MCF 10A (cell line): ENCODE data around the gene PTPRK. TPM values are rescaled to one million over a fixed set of nuclear protein-coding genes. Genes with fewer than 3 reads are reported as not detected.

Experiments used
- BruUV-seq: library from RNA; stranded (reverse); fragments of 400-500 nt; replicated peaks from 2 replicates; lab custom pipeline; 2021; lab: Mats Ljungman, UMichigan
- CTCF ChIA-PET: fragments of 300-600 bp; sonication (Branson Sonifier 250); formaldehyde crosslinking; extraction: SDS; loops from one replicate; lab custom pipeline; 2021; ENCODE audit warnings: antibody characterized with exemption, inconsistent platforms; lab: Yijun Ruan, JAX
- POLR2A ChIA-PET: fragments of 300-600, 350-650 bp; sonication (Branson Sonifier 250); formaldehyde crosslinking; extraction: SDS; loops from one replicate; lab custom pipeline; 2020; ENCODE audit warnings: antibody characterized with exemption, inconsistent platforms; lab: Yijun Ruan, JAX
- DNase-seq: peaks from one replicate; pipeline ENCODE4 v3.0.0-alpha.2; 2018; ENCODE audit not compliant: unreplicated experiment
- H3K27ac Mint-ChIP-seq: one replicate; pipeline ENCODE4 v1.8.0; 2022; ENCODE audit warnings: mild to moderate bottlenecking, low read depth, mixed read lengths; ENCODE audit not compliant: unreplicated experiment
- H3K27me3 Mint-ChIP-seq: one replicate; pipeline ENCODE4 v1.8.0; 2022; ENCODE audit warnings: mixed read lengths; ENCODE audit not compliant: insufficient read depth, unreplicated experiment
- H3K36me3 Mint-ChIP-seq: one replicate; pipeline ENCODE4 v1.8.0; 2022; ENCODE audit warnings: mild to moderate bottlenecking, moderate library complexity, mixed read lengths; ENCODE audit not compliant: insufficient read depth, unreplicated experiment
- H3K4me1 Mint-ChIP-seq: one replicate; pipeline ENCODE4 v1.8.0; 2022; ENCODE audit warnings: mixed read lengths; ENCODE audit not compliant: insufficient read depth, unreplicated experiment
- H3K4me3 Mint-ChIP-seq: one replicate; pipeline ENCODE4 v1.8.0; 2022; ENCODE audit warnings: mild to moderate bottlenecking, moderate library complexity, mixed read lengths; ENCODE audit not compliant: unreplicated experiment
- H3K9me3 Mint-ChIP-seq: one replicate; pipeline ENCODE4 v1.8.0; 2022; ENCODE audit warnings: mixed read lengths; ENCODE audit not compliant: unreplicated experiment
- intact Hi-C: fragments of 100-400 bp; cut with micrococcal nuclease; formaldehyde crosslinking; loops from 2 replicates; pipeline ENCODE4 v1.14.1; 2022
- total RNA-seq: library from RNA; stranded (reverse); gene quantifications from 2 replicates; pipeline ENCODE4 v1.2.3, GENCODE V29; 2022
- TF ChIP-seq, protein P1 (sequence below): fragments of 200-600 bp; IDR thresholded peaks from one replicate; pipeline ENCODE4 v1.8.0; 2022; ENCODE audit warnings: antibody characterized with exemption, mild to moderate bottlenecking; ENCODE audit not compliant: unreplicated experiment

The PTPRK gene
- total RNA-seq, 1 experiment from 2014 or later: 50.2 TPM

DNA sequence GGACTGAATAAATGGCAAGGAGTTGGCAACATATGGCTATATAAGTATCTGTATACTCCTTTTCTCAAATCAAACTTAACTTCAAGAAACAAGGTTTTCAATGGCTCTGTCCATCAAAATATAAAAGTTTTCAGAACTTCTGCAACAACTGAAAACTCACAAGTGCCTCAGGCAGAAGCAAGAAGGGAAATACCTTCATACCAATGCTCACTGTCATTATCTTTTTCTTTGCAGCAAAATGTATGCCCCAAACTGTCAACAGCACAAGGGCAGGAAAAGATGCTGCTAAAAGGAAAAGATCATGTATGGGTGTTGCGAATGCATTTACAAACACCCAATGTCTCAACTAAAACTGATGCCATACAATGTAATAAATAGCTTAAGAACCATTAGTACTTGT is 45.9 kb downstream of the PTPRK start:
- intact Hi-C loops: no loop called here
- no peak for DNase-seq
- peak overlapping the region; percentile 23 for H3K27ac Mint-ChIP-seq

DNA sequence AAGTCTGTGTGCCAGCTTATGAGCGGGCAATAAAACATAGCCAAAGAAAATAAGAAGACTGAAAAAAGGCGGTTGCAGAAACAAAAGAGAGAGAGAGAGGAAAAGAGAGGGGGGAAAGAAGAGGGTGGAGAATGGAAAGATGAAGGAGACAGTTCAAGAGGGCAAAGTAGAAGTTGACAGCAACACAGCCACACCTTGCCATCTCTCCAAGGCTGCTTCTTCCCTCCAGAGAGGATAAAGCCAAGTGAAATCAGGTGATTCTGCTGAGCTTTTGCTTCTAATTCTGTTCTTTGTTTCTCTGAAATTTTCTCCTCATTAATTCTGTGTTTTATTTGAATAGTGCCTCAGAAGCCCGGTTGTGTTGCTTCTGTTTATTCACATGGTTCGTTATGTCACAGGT is 48.5 kb downstream of the PTPRK start:
- no peak for DNase-seq
- no peak overlapping the region for H3K4me3 Mint-ChIP-seq
- no TSS peak for BruUV-seq
- intact Hi-C loops: loop anchor here (2.0 kb wide), 1 partner anchor 37 kb away; no protein-coding TSS in a partner anchor
- POLR2A ChIA-PET: interaction anchor here (0.6 kb wide), 1 partner anchor 592 kb away, joined by 5 read pairs; no protein-coding TSS in a partner anchor
- H3K27ac Mint-ChIP-seq: no peak overlapping the region
- CTCF ChIA-PET: interaction anchor here (0.6 to 1.2 kb wide), 6 partner anchors 11 to 679 kb away, joined by 4 read pairs; no protein-coding TSS in a partner anchor
- H3K4me1 Mint-ChIP-seq: peaks cover 24% of the 10 kb centered on the region
- no peaks in the 10 kb centered on the region for H3K9me3 Mint-ChIP-seq
- no peaks in the 10 kb centered on the region for H3K27me3 Mint-ChIP-seq
- TF ChIP-seq, protein P1, sequence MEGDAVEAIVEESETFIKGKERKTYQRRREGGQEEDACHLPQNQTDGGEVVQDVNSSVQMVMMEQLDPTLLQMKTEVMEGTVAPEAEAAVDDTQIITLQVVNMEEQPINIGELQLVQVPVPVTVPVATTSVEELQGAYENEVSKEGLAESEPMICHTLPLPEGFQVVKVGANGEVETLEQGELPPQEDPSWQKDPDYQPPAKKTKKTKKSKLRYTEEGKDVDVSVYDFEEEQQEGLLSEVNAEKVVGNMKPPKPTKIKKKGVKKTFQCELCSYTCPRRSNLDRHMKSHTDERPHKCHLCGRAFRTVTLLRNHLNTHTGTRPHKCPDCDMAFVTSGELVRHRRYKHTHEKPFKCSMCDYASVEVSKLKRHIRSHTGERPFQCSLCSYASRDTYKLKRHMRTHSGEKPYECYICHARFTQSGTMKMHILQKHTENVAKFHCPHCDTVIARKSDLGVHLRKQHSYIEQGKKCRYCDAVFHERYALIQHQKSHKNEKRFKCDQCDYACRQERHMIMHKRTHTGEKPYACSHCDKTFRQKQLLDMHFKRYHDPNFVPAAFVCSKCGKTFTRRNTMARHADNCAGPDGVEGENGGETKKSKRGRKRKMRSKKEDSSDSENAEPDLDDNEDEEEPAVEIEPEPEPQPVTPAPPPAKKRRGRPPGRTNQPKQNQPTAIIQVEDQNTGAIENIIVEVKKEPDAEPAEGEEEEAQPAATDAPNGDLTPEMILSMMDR: no peak
- H3K36me3 Mint-ChIP-seq: no peaks in the 10 kb centered on the region

More for the DNA sequence above, 45.9 kb downstream of the PTPRK start:
- H3K36me3 Mint-ChIP-seq: no peaks in the 10 kb centered on the region
- H3K9me3 Mint-ChIP-seq: no peaks in the 10 kb centered on the region
- peaks cover 24% of the 10 kb centered on the region for H3K4me1 Mint-ChIP-seq
- POLR2A ChIA-PET: interaction anchor here (1.4 to 2.1 kb wide), 2 partner anchors 10 to 28 kb away, joined by 6 to 7 read pairs; no protein-coding TSS in a partner anchor
- no peaks in the 10 kb centered on the region for H3K27me3 Mint-ChIP-seq
- H3K4me3 Mint-ChIP-seq: no peak overlapping the region
- CTCF ChIA-PET: no interaction called here
- BruUV-seq: no TSS peak
- TF ChIP-seq, protein P1: no peak

DNA sequence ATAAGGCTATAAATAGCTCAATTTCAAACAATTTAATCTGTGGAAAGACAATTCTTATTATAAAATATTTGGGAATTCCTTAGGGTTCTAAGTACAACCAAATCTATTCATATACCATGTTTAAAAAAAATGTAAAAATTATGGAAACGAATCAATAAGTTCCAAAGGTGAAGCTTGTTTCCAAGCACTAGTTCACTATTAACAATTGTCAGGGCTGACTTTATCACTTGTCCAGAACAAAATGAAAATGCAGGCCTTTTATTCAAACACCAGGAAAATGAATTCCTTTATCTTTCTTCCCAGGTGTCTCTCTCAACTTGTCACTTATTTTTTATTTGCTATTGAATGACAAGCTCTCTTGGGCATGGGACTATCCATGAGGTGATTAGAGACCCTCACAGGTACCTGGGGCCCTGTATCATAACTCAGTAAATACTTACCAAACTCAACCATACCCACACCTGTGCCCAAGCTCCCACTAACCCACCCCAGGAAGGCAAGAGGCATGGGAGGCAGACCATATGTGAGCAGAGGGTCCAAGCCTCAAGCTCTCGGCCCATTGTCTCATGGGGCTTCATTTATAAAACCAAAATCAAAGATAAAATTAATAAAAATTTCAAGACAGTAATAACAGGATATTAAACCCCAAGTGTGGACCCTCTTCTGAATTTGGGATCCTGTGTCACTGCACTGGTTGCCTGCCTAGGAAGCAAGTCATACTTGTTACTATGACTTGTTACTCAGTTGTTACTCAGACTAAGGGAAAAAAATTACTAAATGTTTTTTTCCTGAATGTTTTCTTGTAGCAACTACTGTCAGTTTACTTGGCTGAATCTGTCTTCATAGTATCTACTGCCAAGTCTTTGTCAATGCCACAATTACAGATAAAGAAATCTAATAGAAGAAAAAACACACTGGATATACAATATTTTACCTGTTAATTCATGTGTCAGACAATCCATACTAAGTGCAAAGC is 54.7 kb downstream of the PTPRK start:
- no peak for DNase-seq
- no peaks in the 10 kb centered on the region for H3K36me3 Mint-ChIP-seq
- TF ChIP-seq, protein P1: no peak
- peaks cover 23% of the 10 kb centered on the region for H3K4me1 Mint-ChIP-seq
- ChIA-PET POLR2A (interaction anchor here (0.6 to 2.1 kb wide), 7 partner anchors 9 to 148 kb away, joined by 3 to 10 read pairs (median 3); partner anchors contain the start of gene PTPRK), CTCF (interaction anchor here (0.6 to 1.1 kb wide), 4 partner anchors 41 to 73 kb away, joined by 3 to 4 read pairs (median 3); partner anchors contain the start of gene PTPRK)
- H3K4me3 Mint-ChIP-seq: no peak overlapping the region
- H3K27me3 Mint-ChIP-seq: no peaks in the 10 kb centered on the region
- no TSS peak for BruUV-seq
- intact Hi-C loops: no loop called here
- peak overlapping the region; percentile 73 for H3K27ac Mint-ChIP-seq
- H3K9me3 Mint-ChIP-seq: no peaks in the 10 kb centered on the region

DNA sequence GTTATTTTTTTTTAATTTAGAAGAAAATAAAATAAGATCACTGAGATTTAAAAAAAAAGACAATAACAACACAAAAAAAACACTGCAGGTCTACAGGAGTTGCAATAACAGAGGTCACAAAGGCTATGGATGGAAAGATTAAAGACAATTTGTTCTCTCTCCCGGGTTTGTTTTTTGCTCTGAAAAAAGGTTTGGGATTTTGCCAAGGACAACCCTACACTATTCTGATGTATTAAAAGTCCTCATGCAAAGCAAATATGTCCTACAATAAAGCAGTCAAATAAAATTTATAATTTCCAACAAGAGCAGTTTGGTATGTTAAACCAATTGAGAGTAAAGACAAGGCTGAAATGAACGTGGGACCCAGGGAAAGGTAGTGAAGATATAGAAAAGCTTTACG is 55.6 kb downstream of the PTPRK start:
- no peaks in the 10 kb centered on the region for H3K27me3 Mint-ChIP-seq
- TF ChIP-seq, protein P1: no peak
- no peak overlapping the region for H3K4me3 Mint-ChIP-seq
- peaks cover 23% of the 10 kb centered on the region for H3K4me1 Mint-ChIP-seq
- ChIA-PET POLR2A (interaction anchor here (0.6 to 2.1 kb wide), 8 partner anchors 9 to 218 kb away, joined by 3 to 10 read pairs (median 4); partner anchors contain the start of gene PTPRK), CTCF (interaction anchor here (0.5 to 1.1 kb wide), 3 partner anchors 45 to 225 kb away, joined by 3 read pairs; partner anchors contain the start of gene PTPRK)
- intact Hi-C loops: no loop called here
- DNase-seq: peak; percentile 17
- peak overlapping the region; percentile 77 for H3K27ac Mint-ChIP-seq
- BruUV-seq: no TSS peak
- no peaks in the 10 kb centered on the region for H3K36me3 Mint-ChIP-seq
- no peaks in the 10 kb centered on the region for H3K9me3 Mint-ChIP-seq
